ENCODE results near the gene KEL. TPM values are rescaled to one million over a fixed set of nuclear protein-coding genes. Genes with fewer than 3 reads are reported as not detected.

Gene KEL
- total RNA-seq, 1 experiment from 2014 or later: 0.91 TPM

GRCh38 chr7:142940966-142941535 lies 21.1 kb downstream of the KEL start:
- H3K4me3 ChIP-seq (replicated peaks in 1 of 2; ENCODE audit: low read depth in 1 of 2, low read length in 2 of 2): no peak overlapping the region
- H3K36me3 ChIP-seq (ENCODE audit: control insufficient read depth in 1 of 2, insufficient read depth in 2 of 2, low read length in 2 of 2): no peaks in the 10 kb centered on the region
- no peaks in the 10 kb centered on the region for H4K20me1 ChIP-seq (ENCODE audit: insufficient read depth)
- H3K27ac ChIP-seq (ENCODE audit: low read depth, low read length): no peak overlapping the region
- no peaks in the 10 kb centered on the region for H3K9me3 ChIP-seq (ENCODE audit: control insufficient read depth in 1 of 2, insufficient read depth in 1 of 2, low read depth in 1 of 2, low read length in 2 of 2)
- H2AFZ ChIP-seq (ENCODE audit: low read depth, low read length, poor library complexity, severe bottlenecking): no peak overlapping the region
- H3K9me2 ChIP-seq (ENCODE audit: insufficient read depth): no peaks in the 10 kb centered on the region
- no peaks in the 10 kb centered on the region for H3K79me2 ChIP-seq (ENCODE audit: insufficient read depth, low read length)
- intact Hi-C loops (cut with micrococcal nuclease): no loop called here
- BruUV-seq (replicated peaks): no TSS peak
- H3K4me2 ChIP-seq (ENCODE audit: low read length): no peak overlapping the region
- ChIA-PET RAD21 (ENCODE audit: low non-redundant PET in 1 of 2, low total read pairs in 2 of 2, uncharacterized antibody in 2 of 2, unreplicated experiment in 2 of 2) (no interaction called here), CTCF (no interaction called here), POLR2A (no interaction called here)
- ATAC-seq (no peak), DNase-seq (ENCODE audit: low read depth, low spot score) (no peak)
- H3K27me3 ChIP-seq (ENCODE audit: insufficient read depth, low read length): no peaks in the 10 kb centered on the region
- H3K9ac ChIP-seq (ENCODE audit: low read length): no peak overlapping the region
- no peak for TF ChIP-seq EGR1 (IDR thresholded peaks at IDR 0.05; ENCODE audit: low read depth)
- no peak for TF ChIP-seq ZNF274 (IDR thresholded peaks at IDR 0.05; ENCODE audit: low read depth, low read length)
- no peak for TF ChIP-seq TCF7L2 (IDR thresholded peaks at IDR 0.05; ENCODE audit: borderline replicate concordance, extremely low read depth, insufficient read depth, insufficient read length)
- no peak for TF ChIP-seq ELF1 (IDR thresholded peaks at IDR 0.05; ENCODE audit: borderline replicate concordance, low read depth)
- no peak for TF ChIP-seq CTCF (IDR thresholded peaks at IDR 0.05 in 2 of 3, conservative IDR thresholded peaks at IDR 0.05 in 1 of 3; ENCODE audit: borderline replicate concordance in 1 of 3, insufficient read depth in 1 of 3, low read depth in 2 of 3, low read length in 2 of 3)
- no peak for TF ChIP-seq REST (IDR thresholded peaks at IDR 0.05; ENCODE audit: low read depth)
- TF ChIP-seq CEBPB (IDR thresholded peaks at IDR 0.05; ENCODE audit: low read depth): no peak
- no peak for TF ChIP-seq RAD21 (IDR thresholded peaks at IDR 0.05; ENCODE audit: low read depth)
- no peak for TF ChIP-seq POLR2AphosphoS5 (IDR thresholded peaks at IDR 0.05; ENCODE audit: low read depth, low read length)
- TF ChIP-seq SP1 (IDR thresholded peaks at IDR 0.05; ENCODE audit: low read depth): no peak
- no peak for TF ChIP-seq POLR2A (IDR thresholded peaks at IDR 0.05; ENCODE audit: borderline replicate concordance, extremely low read depth, insufficient read depth, insufficient read length)
- TF ChIP-seq YY1 (IDR thresholded peaks at IDR 0.05; ENCODE audit: extremely low read depth, insufficient replicate concordance, low read depth, low read length): no peak
- no peak for TF ChIP-seq FOSL1 (IDR thresholded peaks at IDR 0.05; ENCODE audit: low read depth)
- no peak for TF ChIP-seq SIN3A (IDR thresholded peaks at IDR 0.05; ENCODE audit: low read depth)
- TF ChIP-seq JUND (IDR thresholded peaks at IDR 0.05): no peak
- TF ChIP-seq EZH2 (IDR thresholded peaks at IDR 0.05): no peak
- no peak for TF ChIP-seq ATF3 (IDR thresholded peaks at IDR 0.05)
- no peaks in the 10 kb centered on the region for H3K4me1 ChIP-seq (ENCODE audit: control insufficient read depth in 1 of 2, insufficient read depth in 2 of 2, low read length in 2 of 2)

Measured in HCT116 (cell line).